Activated naive CD8-positive, alpha-beta T cell (primary cell): ENCODE data around the gene SMNDC1.
A peak's percentile ranks its signal among the peaks of the same experiment; 100 is the strongest.

Experiments used
- H3K27ac Mint-ChIP-seq: one replicate; pipeline ENCODE4 v1.8.0; 2021; ENCODE audit warnings: mixed read lengths
- H3K27me3 Mint-ChIP-seq: one replicate; pipeline ENCODE4 v1.8.0; 2021; ENCODE audit warnings: mixed read lengths
- H3K36me3 Mint-ChIP-seq: one replicate; pipeline ENCODE4 v1.8.0; 2021; ENCODE audit warnings: mixed read lengths
- H3K4me1 Mint-ChIP-seq: one replicate; pipeline ENCODE4 v1.8.0; 2021; ENCODE audit warnings: low read depth, mixed read lengths
- H3K4me3 Mint-ChIP-seq: one replicate; pipeline ENCODE4 v1.8.0; 2021; ENCODE audit warnings: mild to moderate bottlenecking, mixed read lengths
- H3K9me3 Mint-ChIP-seq: one replicate; pipeline ENCODE4 v1.8.0; 2021; ENCODE audit warnings: low read depth, mixed read lengths

SMNDC1 gene

DNA sequence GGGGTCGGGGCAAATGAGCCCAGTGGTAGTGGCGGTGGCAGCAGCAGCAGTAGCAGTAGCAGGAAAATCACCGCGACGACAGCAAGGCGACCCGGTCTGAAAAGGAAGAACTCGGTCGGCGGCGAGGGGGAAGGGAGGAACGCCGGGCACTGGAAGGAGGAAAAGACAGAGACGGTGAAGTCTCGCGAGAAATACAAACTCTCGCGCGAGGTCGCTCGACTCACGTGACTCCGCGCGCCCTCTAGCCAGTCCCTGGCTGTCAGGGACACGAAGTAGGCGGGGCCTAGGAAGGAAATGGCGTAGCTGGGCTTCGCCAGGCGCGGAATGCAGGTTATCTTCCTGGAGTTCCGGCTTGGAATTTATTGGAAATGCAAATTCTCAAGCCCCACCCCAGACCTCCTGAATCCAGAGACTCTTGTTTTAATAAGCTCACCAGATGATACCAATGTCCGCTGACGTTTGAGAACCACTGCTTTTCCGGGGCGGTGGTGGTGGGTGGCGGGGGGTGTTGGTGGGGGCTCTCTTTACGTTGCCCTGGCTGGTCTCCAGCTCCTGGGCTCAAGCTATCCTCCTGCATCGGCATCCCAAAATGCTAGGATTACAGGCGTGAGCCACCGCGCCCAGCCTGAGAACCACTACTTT is at the start of gene SMNDC1:
Gene SMNDC1 (minus strand): TSS at position 141 of the 642 bp plus-strand sequence. CDS start 1,333 bp downstream, outside the sequence.
- Mint-ChIP-seq H3K36me3 (peaks cover 17% of the 10 kb centered on the region), H3K9me3 (no peaks in the 10 kb centered on the region), H3K4me1 (peaks cover 52% of the 10 kb centered on the region), H3K27ac (peak within 1 kb of the TSS; percentile 98), H3K27me3 (no peaks in the 10 kb centered on the region), H3K4me3 (peak within 1 kb of the TSS; percentile 95)

DNA sequence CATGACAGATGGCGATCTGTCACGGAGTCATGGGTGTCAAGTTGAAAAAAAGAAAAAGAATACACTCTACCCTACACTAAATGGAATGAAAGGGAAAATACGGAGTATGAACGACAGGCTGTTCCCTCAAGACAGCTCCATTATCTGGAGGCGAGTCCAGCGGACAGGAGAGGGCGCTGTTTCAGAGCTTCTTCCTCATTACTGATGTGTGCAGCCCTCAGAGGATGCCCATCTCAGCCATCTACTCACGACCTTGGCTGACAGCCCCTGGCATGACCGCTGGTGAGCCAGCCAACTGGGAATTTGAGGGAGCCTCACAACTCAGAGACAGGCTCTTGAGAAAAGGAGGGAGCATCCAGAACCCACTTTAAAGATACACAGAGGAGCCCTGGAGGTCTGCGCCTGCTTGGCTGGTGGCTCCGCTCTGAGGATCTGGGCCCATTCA is 49.6 kb upstream of the SMNDC1 start:
- H3K4me3 Mint-ChIP-seq, result no peak overlapping the region
- H3K27me3 Mint-ChIP-seq, result no peaks in the 10 kb centered on the region
- H3K27ac Mint-ChIP-seq, result no peak overlapping the region
- H3K4me1 Mint-ChIP-seq, result peaks cover 40% of the 10 kb centered on the region
- no peaks in the 10 kb centered on the region for H3K9me3 Mint-ChIP-seq
- H3K36me3 Mint-ChIP-seq, result no peaks in the 10 kb centered on the region

DNA sequence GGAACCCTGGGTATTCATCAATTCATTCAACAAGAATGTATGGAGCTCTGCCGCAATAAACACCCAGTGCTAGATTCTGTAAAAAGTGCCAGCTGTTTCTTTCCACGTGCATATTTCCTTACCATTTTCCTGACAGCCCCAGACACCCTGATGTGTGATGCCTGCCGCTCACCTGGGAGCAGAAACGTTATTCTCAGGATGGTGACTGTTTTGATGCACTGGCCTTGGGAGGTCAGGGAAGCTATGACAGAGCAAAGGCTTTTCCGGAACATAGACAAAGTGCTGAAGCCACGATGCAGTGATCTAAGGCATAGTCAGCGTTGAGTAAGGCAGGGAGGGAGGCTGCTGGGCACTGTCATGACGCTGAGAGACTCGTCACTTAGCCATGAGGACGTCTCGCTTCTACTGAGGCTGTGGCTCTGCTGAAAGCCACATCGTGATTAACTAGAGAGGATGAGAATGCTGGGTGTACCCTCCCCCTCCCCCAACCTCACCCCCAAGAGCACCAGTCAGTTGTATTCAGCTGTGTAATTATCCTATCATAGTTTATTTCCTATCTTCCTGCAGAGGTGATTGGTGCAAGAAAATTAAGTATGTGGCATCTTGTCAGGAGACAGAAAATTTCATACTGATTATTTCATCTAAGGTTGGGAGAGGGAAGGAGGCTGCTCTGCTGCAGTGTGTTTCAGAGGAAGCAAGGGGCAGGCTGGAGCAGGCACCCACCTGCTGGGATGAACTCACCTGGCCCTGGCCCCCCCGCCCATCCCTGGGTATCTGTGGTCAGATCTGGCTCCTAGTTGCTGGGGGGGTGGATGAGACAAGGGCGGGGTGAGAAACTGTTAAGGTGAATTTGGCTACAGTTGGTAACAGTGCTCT is 48.8 kb upstream of the SMNDC1 start:
- no peak overlapping the region for H3K27ac Mint-ChIP-seq
- peaks cover 40% of the 10 kb centered on the region for H3K4me1 Mint-ChIP-seq
- H3K27me3 Mint-ChIP-seq, result no peaks in the 10 kb centered on the region
- H3K4me3 Mint-ChIP-seq, result no peak overlapping the region
- H3K36me3 Mint-ChIP-seq, result no peaks in the 10 kb centered on the region
- no peaks in the 10 kb centered on the region for H3K9me3 Mint-ChIP-seq

DNA sequence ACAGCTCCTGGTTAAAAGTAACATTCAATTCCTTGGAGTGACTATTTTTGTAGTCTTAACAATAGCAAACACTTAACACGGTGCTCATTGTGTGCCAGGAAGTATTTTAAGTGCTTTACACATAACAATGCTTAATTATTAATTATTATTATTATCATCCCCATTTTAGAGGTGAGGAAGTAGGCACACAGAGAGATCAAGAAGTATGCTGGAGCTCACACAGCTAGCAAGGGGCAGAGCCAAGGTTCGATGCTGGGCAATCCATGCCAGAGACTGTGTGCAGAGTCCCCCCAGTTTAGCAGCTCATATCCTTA is 48.2 kb upstream of the SMNDC1 start:
- H3K9me3 Mint-ChIP-seq, result no peaks in the 10 kb centered on the region
- H3K27ac Mint-ChIP-seq, result no peak overlapping the region
- no peaks in the 10 kb centered on the region for H3K36me3 Mint-ChIP-seq
- no peaks in the 10 kb centered on the region for H3K27me3 Mint-ChIP-seq
- peaks cover 36% of the 10 kb centered on the region for H3K4me1 Mint-ChIP-seq
- H3K4me3 Mint-ChIP-seq, result no peak overlapping the region

DNA sequence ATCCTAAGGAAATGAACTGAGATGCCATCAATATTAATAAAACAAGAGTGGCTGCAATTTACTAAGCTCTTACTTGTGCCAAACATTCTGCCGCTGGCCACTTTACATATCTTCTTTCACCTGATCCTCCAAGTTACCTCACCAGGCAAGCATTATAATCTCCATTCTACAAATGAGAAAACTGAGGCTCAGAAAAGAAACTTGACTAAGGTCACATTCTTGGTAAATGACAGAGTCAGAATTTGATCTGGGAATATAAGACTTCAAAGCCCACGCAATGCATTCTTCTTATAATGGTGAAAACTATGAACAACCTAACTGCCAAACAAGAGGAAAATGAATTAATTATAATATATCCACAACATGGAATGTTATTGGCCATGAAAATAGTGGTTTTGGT is 46.1 kb upstream of the SMNDC1 start:
- H3K9me3 Mint-ChIP-seq, result no peaks in the 10 kb centered on the region
- H3K27me3 Mint-ChIP-seq, result no peaks in the 10 kb centered on the region
- peaks cover 23% of the 10 kb centered on the region for H3K4me1 Mint-ChIP-seq
- H3K4me3 Mint-ChIP-seq, result no peak overlapping the region
- no peak overlapping the region for H3K27ac Mint-ChIP-seq
- H3K36me3 Mint-ChIP-seq, result no peaks in the 10 kb centered on the region

DNA sequence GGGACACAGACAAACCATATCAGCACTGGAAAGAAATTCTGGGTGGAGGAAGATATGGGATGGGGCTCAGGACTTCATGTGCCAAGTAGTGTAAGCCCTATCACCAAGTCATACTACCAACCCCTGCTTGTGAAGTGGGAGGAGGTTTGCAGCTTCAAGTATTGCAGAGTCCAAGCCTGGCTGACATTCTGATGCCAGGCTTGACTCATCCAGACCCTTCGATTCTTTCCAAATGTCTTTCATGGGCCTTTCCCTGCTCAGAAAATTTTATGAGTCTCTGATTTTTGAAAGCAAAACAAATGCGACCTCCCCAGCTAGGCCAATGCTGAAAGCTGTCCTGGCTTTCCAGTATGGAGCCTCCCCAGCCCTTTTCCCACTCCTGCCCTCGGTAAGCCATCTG is 45.1 kb upstream of the SMNDC1 start:
- H3K36me3 Mint-ChIP-seq, result no peaks in the 10 kb centered on the region
- H3K27me3 Mint-ChIP-seq, result no peaks in the 10 kb centered on the region
- no peaks in the 10 kb centered on the region for H3K9me3 Mint-ChIP-seq
- no peak overlapping the region for H3K4me3 Mint-ChIP-seq
- no peak overlapping the region for H3K27ac Mint-ChIP-seq
- H3K4me1 Mint-ChIP-seq, result peaks cover 17% of the 10 kb centered on the region

DNA sequence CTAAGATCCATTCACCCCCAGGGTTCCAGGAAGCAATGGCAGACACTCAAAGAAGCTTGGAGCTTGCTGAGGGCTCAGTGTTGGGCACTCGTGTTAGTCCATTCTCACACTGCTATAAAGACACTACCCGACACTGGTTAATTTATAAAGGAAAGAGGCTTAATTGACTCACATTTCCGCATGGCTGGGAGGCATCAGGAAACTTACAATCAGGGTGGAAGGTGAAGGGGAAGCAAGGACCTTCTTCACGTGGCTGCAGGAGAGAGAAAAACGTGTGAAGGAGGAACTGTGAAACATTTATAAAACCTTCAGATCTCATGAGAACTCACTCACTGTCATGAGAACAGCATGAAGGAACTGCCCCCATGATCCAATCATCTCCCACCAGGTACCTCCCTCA is 44.7 kb upstream of the SMNDC1 start:
- Mint-ChIP-seq H3K27me3 (peaks cover 1% of the 10 kb centered on the region), H3K4me1 (peaks cover 13% of the 10 kb centered on the region), H3K27ac (no peak overlapping the region), H3K36me3 (no peaks in the 10 kb centered on the region), H3K9me3 (no peaks in the 10 kb centered on the region), H3K4me3 (no peak overlapping the region)

DNA sequence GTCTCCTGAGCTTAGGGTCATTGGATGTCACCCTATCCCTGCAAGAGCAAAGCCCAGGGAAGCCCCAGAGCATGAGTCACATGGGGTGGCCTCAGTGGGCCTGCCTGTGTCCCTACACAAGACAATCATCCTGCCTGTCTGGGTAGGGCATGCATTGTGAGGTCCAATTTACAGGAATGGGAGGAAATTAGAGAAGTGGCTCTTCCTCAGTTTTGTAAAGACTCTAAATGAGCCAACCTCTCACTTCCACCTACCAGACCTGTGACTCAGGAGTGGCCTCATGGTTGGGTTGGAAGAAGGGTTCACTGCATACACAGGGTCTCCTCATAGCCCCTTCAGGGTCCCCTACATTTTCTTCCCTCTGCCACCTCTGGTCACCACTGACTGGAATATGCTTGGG is 43.6 kb upstream of the SMNDC1 start:
- no peaks in the 10 kb centered on the region for H3K9me3 Mint-ChIP-seq
- H3K4me3 Mint-ChIP-seq, result no peak overlapping the region
- no peak overlapping the region for H3K27ac Mint-ChIP-seq
- H3K36me3 Mint-ChIP-seq, result no peaks in the 10 kb centered on the region
- peaks cover 1% of the 10 kb centered on the region for H3K27me3 Mint-ChIP-seq
- peaks cover 2% of the 10 kb centered on the region for H3K4me1 Mint-ChIP-seq

DNA sequence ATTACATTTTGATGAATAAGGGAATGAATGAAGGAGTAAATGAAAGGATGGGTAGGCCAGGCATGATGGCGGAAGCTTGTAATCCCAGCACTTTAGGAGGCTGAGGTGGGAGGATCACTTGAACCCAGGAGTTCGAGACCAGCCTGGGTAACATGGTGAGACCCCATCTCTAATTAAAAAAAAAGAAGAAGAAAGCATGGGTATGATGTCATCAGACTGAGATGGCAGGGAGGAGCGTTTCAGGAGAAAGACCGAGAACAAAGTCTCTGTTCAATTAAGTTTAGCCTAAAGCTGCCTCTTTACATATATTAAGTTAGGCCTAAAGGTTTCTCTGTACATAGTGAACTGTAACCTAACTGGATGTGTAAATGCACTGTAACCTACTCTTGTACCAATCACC is 42.2 kb upstream of the SMNDC1 start:
- H3K4me1 Mint-ChIP-seq, result no peaks in the 10 kb centered on the region
- H3K9me3 Mint-ChIP-seq, result no peaks in the 10 kb centered on the region
- no peak overlapping the region for H3K27ac Mint-ChIP-seq

DNA sequence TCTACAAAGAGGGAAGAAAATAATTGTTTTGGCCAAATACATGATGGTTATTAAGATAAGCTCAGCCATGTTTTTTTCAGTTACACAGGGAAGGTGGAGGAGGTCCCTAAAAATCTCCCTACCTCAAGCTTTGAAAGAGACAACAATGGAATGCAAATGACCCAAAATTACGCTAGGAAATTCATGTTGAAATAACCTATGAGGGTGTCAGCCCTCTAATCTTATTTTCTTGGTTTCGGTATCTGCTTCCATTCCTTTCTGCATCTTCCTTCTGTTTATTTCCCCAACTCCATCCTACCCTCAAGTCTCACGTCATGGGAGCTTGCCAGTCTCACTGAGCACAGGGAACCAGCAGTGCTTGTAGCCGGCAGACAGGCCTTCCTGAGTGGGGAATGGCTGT is 40.6 kb upstream of the SMNDC1 start:
- H3K4me1 Mint-ChIP-seq, result no peaks in the 10 kb centered on the region
- H3K9me3 Mint-ChIP-seq, result no peaks in the 10 kb centered on the region
- no peak overlapping the region for H3K4me3 Mint-ChIP-seq
- H3K36me3 Mint-ChIP-seq, result no peaks in the 10 kb centered on the region
- no peak overlapping the region for H3K27ac Mint-ChIP-seq
- H3K27me3 Mint-ChIP-seq, result peaks cover 3% of the 10 kb centered on the region

More for the DNA sequence above, 42.2 kb upstream of the SMNDC1 start:
- Mint-ChIP-seq H3K4me3 (no peak overlapping the region), H3K27me3 (peaks cover 3% of the 10 kb centered on the region), H3K36me3 (no peaks in the 10 kb centered on the region)

DNA sequence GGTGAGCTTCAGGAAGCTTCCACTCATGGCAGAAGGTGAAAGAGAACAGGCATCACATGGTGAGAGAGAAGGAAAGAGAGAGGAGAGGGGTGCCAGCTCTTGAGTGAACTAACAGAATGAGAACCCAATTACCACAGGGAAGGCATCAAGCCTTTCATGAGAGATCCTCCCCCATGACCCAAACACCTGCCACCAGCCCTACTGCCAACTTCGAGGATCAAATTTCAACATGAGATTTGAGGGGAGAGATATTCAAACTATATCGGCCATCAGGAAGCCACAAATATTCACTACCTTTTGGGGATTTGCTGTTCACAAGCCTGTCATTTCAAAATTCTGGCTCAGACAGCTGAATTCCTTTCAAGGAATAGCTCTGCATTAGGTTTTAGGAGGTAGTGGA is 39.9 kb upstream of the SMNDC1 start:
- no peak overlapping the region for H3K27ac Mint-ChIP-seq
- no peak overlapping the region for H3K4me3 Mint-ChIP-seq
- peaks cover 3% of the 10 kb centered on the region for H3K27me3 Mint-ChIP-seq
- H3K4me1 Mint-ChIP-seq, result no peaks in the 10 kb centered on the region
- no peaks in the 10 kb centered on the region for H3K9me3 Mint-ChIP-seq
- H3K36me3 Mint-ChIP-seq, result no peaks in the 10 kb centered on the region

DNA sequence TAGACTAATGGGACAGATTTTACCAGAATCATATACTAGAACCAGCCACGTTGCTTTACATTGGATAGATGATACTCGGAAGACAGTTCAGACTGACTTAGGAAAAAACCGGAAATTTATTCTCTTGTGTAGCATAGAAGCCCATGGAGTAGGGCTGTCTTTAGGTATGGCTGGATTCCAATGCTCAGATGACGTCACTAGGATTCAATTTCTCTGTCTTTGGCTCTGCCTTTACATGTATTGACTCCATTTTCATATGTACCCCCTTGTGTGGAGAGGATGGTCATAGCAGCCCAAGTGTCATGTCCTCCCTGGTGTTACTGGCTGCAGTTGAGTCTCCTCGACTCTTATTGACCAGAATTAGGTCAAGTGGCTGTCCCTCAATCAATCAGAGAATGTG is 39.2 kb upstream of the SMNDC1 start:
- Mint-ChIP-seq H3K9me3 (no peaks in the 10 kb centered on the region), H3K27ac (no peak overlapping the region), H3K4me1 (no peaks in the 10 kb centered on the region), H3K4me3 (no peak overlapping the region), H3K27me3 (peaks cover 3% of the 10 kb centered on the region), H3K36me3 (no peaks in the 10 kb centered on the region)

DNA sequence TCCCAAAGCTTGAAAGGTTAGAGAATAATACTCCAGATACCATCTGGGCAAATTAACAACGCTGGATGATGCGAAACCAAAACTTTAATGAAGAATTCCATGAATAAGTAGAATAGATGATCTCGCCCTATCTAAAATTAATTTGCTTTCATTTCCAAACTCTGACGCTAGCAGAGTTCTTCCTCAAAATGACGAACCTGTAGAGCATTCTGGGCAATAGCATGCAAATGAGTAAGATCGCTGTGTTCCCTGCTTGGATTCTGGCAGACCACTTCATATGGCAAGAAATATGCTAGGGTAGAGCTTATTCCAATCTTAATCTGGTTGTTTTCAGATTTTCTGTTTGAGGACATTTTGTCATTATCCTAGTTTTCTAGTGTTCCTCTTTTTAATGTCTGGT is 36.1 kb upstream of the SMNDC1 start:
- Mint-ChIP-seq H3K4me3 (no peak overlapping the region), H3K9me3 (no peaks in the 10 kb centered on the region)

DNA sequence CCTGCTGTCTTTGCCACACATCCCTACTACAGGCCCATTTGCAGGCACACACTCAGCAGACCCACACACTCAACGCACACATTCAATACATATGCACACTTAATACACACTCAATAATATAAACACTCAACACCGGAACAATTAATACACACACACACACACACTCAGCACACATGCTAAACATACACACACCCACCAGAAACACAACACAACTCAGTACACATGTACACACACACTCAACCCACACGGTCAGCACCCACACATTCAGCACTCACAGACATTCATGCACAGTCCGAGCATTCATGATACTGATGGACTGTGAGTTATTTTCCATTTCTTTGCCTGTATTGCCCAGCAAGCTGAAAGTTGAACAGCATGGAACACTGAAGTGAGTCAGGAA is 35.4 kb upstream of the SMNDC1 start:
- peaks cover 3% of the 10 kb centered on the region for H3K27me3 Mint-ChIP-seq
- H3K36me3 Mint-ChIP-seq, result no peaks in the 10 kb centered on the region
- H3K27ac Mint-ChIP-seq, result no peak overlapping the region
- H3K9me3 Mint-ChIP-seq, result no peaks in the 10 kb centered on the region
- peaks cover 5% of the 10 kb centered on the region for H3K4me1 Mint-ChIP-seq
- H3K4me3 Mint-ChIP-seq, result no peak overlapping the region

More for the DNA sequence above, 36.1 kb upstream of the SMNDC1 start:
- Mint-ChIP-seq H3K27me3 (peaks cover 3% of the 10 kb centered on the region), H3K27ac (no peak overlapping the region), H3K36me3 (no peaks in the 10 kb centered on the region), H3K4me1 (no peaks in the 10 kb centered on the region)

DNA sequence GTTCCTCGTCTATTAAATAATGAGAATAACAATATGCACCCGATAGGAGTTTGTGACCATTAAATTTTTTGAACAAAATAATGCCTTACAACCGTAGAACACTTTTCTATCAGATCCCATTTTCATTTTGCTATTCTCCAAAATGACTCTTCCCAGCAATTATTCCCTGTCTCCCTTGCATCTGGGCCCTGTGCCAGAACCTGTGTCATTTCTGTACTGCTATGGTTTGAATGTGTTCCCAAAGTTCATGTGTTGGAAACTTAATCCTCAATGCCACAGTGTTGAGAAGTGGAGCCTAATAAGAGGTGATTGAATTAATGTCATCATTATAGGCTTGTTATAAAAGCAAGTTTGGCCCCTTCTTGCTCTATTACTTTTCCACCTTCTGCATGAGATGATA is 33.2 kb upstream of the SMNDC1 start:
- Mint-ChIP-seq H3K27ac (no peak overlapping the region), H3K4me3 (no peak overlapping the region), H3K9me3 (no peaks in the 10 kb centered on the region), H3K4me1 (peaks cover 5% of the 10 kb centered on the region), H3K27me3 (peaks cover 2% of the 10 kb centered on the region), H3K36me3 (no peaks in the 10 kb centered on the region)

DNA sequence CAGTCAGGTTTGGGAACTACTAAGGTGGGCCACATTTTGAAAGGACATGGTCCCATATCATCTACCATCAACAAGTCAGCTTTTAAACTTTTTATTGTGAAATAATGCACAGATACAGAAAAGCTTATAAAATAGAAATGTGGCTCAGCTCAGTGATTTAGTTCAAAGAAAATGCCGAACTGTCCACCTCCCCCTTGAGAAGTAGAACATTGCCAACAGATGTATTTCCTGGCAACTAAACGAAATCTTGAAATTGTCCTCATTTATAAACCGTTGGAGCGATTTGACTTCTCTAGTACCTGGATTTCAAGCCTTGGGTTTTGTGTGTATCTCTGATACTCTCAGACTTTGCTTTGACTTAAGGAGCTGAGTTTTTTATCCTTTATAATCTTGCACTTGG is 32.7 kb upstream of the SMNDC1 start:
- H3K36me3 Mint-ChIP-seq, result no peaks in the 10 kb centered on the region
- no peaks in the 10 kb centered on the region for H3K27me3 Mint-ChIP-seq
- H3K27ac Mint-ChIP-seq, result no peak overlapping the region
- H3K9me3 Mint-ChIP-seq, result no peaks in the 10 kb centered on the region
- H3K4me3 Mint-ChIP-seq, result no peak overlapping the region
- peaks cover 5% of the 10 kb centered on the region for H3K4me1 Mint-ChIP-seq
